GM21528 (cell line): ENCODE measurements around the gene STIP1.
"Not testable (repeated sequence)": the region's sequence is repeated elsewhere in the genome, so short reads cannot be mapped to it uniquely, and the experiment has no call there.

Experiments used
- ATAC-seq: cut with Tn5 transposase; IDR thresholded peaks from one replicate; pipeline ENCODE4 v1.9.1; 2021; ENCODE audit warnings: mild to moderate bottlenecking, moderate library complexity; ENCODE audit not compliant: unreplicated experiment, low FRiP score

STIP1 gene

DNA sequence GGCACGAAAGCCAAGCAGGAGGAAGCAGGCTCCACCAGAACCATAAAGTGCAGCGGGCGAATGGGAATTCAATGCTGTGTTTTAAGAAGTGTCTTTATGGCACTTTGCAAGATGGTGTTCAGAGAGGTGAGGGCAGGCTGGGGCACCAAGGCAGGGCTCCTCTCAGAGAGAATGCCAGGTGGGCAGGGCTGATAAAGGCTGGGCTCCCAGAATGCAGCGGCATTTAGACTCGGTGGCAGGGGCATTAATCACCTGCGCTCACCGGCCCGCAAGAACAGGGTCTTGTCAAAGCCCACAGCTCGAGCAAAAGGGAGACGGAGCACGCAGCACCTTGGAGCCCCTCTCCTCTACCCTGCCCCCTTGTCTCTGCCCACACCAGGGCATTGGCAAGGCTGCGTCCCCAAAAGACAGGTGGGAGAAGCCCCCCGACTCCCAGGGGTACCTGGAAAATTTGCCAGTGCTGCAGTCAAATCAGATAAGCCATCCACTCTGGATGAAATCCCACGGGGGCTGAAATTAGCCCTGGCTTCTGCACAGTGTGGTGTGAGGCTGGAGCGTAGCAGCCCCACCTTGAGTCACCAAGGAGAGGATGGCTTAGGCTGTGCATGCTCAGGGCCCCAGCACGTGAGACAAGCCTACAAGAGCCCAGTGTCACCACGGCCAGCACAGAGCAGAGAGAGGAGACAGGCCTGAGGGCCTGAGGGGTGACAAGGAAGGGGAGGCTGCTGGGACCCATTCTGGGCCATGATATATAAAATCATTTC lies 28.2 kb upstream of the STIP1 start:
- ATAC-seq: no peak

DNA sequence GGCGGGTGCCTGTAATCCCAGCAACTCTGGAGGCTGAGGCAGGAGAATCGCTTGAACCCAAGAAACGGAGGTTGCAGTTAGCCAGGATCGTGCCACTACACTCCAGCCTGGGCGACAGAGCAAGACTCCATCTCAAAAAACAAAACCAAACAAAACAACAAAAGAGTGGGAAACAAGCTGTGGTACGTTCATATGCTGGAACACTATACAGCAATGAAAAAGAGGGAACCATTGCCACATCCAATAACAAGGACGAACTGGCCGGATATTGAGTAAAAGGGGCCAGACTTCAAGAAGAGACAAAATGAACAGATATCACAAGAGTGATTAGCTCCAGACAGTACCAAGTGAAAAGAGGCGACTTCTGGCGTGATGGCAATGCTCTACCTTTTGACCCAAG lies 24.9 kb upstream of the STIP1 start:
- ATAC-seq: no peak

DNA sequence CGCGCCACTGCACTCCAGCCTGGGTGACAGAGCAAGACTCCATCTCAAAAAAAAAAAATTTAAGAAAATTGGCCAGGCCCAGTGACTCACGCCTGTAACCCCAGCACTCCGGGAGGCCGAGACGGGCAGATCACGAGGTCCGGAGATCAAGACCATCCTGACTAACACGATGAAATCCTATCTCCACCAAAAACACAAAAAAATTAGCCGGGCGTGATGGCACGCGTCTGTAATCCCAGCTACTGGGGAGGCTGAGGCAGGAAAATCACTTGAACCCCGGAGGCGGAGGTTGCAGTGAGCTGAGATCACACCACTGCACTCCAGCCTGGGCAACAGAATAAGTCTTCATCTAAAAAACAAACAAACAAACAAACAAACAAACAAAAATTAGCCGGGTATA lies 23.2 kb upstream of the STIP1 start:
- ATAC-seq: not testable (repeated sequence)

DNA sequence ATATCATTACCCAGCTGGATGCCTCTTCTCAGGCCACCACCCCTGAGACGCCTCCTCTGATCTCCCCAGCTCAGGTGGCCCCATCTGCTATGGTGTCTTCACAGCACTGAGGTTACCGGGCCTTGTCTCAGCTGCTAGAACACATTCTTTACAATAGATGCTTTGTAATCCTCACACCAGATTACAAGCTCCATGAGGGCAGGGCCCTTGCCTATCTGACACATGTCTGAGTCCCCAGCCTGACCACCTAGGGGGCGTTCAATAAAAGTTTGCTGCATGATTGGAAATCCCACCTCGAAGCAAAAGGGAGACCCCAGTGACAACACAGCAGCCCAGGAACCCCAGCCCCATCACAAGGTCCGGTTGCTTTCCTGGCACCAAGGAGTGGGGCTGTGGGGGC lies 22.0 kb upstream of the STIP1 start:
- no peak for ATAC-seq

DNA sequence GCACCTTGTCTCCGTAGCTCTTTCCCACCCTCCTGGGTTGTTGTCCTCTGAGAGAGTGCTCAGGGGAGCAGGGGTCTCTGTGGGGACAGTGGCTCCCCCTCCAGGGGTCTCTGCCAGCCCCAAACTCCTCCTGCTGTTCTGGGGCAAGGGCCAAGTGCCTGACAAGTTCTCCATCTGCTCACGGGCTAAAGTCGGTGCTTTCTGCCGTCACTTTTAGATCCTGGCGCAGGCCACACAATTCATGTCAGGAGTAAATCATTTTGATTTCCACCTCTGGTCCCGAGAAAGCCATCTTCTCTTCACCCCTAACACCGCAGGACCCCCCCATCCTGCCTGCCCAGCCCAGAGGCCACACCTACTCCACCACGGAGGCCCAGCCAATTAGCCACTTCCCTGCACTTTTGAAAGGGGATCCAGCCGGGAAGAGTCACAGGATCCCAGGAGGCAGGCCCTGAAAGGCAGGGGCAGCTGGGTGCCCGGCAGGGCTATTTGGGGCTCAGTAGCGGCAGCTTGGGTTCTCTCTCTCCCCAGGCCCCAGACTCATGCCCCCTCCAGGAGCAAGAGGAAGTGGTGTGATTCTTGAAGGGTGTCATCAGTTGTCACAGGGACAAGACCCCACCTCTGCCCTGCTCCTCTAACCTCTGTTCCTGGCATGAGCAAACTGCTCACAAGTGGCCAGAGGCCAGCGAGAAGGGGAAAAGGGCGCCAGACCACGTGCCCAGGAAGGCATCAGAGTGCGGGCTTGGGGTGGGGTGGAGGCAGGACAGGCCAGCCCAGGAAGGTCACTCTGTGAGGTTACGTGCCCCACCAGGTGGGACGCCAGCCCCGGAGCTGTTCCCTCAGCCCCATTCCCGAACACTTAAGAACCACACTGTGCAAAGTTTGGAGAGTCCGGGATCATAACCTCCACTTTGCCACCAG lies 21.3 kb upstream of the STIP1 start:
- no peak for ATAC-seq

DNA sequence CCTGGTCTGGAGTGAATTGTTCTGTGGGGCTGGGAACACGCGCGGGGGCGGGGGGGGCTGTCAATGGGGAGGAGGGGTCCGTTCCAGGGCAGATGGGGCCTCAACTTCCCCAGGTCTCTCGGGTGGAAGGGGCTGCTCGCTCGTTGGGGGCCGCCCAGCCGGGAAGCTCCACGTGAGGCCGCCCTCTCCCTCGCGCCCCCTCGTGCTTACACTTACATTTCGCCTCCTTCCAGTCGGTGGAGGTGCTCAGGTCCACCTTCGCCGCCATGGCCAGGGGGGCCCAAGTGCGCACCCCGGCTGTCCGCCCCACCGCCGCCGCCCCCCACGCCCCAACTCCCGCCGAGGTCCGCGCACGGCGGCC lies 20.5 kb upstream of the STIP1 start:
- ATAC-seq: no peak

DNA sequence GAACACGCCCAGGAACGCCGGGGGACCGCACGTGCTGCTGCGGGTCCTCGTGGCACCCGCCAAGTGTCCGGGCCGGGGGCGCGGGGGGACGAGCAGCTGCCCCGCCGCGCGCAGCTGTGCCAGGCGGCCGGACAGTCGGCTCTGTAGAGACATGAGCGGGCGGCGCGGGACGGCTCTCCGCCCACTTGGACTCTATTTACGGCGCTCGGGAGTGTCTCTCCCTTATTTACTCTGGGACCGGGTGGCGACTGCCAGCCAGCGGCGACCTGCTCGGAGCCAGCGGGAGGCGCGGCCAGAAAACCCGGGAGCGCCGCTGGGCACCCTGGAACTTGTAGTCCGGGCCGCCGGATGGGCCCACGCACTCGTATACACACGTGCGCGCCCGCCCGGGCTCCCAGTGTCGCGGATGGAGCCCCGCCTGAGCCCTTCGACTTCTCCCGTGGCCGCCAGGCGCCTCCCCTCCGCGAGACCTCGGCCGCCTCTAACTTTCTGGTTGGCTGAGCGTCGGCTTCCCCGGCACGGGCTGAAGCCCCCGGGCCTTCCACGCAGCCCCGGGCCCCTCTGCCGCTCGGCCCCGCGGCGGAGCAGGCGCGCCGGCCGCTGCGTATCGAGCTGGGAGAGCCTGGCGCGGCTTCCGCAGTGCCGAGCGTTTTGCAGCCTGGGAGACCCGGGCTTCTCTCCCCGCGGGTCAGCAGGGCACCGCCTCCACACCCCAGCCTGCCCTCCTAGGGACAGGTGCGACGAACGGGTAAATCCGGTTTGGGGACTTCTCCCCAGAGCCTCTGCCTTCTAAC lies 19.9 kb upstream of the STIP1 start, which contains the start of gene MACROD1:
Gene MACROD1 (minus strand): TSS at position 272 of the 794 bp plus-strand sequence. CDS start 119 bp downstream, at position 153.
- ATAC-seq: peak; percentile 75

DNA sequence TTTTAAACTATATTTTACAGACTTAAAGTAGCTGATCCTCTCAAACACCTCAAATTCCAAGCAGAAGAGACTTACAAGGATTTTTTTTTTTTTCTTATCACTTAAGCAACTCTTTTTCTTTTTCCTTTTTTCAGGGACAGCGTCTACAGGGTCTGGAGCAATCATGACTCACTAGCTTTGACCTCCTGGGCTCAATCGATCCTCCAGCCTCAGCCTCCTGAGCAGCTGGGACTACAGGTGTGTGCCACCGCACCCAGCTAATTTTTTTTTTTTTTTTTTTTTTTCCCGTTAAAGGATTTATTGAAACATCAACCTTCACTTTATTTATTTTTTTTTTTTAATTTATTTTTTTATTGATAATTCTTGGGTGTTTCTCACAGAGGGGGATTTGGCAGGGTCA lies 15.6 kb upstream of the STIP1 start:
- ATAC-seq: no peak

DNA sequence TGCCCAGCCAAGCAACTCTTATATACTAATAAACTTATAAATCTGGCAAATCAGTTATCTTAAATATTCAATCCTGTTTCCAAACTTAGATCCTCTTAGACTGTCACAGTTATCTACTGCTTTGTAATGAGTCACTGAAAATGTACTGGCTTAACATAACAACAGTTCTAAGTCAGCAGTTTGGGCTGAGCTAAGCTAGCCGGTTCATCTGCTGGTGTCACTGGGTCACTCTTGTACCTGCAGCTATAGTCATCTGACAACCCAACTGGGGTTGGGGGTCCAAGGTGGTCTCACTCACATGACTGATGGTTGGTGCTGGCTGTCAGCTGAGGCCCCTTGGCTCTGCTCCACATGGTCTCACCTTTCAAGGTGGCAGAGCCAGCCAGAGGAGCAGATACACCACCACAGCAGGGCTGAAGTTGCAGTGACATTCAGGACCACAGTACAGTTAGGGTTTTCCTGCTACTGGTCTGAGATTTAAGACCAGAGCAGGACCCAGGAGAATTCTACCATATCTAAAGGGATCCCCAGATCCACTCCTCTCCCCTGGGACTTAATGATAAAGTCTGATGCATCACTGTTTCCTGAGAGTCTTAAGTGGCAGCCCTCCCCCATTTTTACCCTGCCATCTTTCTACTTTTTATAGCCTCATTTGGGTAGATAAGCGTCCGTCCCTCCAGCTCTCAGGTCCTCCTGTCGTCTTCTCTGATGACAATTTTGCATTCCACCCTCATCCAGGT lies 12.2 kb upstream of the STIP1 start:
- ATAC-seq: no peak

DNA sequence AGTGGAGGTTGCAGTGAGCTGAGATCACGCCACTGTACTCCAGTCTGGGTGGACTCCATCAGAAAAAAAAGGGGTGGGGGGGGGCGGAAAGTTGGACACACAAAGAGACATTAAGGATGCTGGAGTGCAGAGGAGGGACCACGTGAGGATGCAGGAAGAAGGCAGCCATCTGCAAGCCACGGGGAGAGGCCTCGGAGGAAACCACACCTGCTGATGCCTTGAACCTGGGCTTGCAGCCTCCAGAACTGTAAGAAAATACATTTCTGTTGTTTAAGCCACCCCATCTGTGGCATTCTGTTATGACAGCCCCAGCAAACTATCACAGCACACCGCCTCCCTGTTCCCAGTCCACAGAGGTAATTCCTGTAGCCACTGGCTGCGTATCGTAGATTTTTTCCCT lies 9.2 kb upstream of the STIP1 start:
- no peak for ATAC-seq

DNA sequence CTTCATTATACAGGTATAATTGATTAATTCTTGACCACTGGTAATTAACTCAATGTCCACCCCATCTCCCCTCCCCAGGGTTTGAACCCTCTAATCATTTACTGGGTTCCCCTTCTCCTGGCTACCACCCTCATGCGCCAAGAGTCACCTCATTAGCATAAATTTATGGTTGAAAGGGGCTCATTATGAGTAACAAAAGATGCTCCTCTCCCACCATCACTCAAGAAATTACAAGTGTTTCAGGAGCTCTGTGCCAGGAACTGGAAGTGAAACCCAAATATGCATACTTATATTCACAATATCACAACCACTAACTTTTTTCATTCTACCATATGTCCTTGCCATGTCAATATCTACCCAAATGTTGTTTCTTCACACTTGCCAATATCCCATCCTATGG lies 7.8 kb upstream of the STIP1 start:
- no peak for ATAC-seq

DNA sequence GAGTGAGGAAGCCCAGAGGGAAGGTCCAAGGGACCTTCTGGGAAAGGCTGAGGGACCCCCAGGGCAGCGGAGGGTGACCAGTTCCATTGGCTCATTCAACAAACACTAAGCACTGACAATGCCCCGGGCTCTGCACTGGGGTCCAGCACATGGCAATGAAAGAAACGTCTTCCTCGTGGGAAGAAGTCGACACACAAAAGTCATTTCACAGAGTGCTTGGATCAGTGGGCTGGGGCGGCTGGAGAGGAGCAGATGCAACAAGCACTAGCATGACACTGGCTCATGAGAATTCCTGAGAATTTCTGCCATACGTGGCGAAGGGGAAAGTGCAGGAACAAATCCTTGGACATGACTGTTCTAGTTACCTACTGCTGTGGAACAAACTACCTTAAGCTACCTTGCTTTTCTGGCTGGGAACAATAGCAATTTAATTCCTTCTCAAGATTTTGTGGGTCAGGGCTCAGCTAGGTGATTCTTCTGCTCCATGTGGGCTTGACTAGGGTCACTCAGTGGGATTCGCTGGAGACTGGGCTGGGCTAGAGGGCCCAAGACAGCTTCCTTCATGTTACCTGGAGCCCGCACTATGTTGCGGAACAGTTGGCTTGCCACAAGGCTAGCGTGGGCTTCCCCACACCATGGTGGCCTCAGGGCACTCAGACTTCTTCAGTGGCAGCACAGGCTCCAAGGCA lies 6.9 kb upstream of the STIP1 start:
- no peak for ATAC-seq

DNA sequence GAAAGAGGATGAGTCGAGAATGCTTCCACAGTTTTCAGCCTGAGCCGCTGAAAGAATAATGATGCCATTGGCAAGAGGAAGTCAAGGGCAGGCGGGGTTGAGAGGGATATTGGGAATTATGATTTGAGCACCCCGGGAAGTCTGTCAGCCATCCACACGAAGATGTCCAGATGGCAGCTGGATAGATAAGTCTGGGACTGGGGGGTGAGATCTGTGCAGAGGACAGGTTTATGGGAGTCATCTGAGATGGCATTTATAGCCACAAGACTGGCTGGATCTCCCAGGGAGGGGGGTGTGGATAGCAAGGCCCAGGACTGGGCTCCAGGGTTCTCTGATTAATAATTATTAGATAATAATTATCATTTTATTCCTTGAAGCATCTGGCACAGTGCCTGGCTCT lies 5.1 kb upstream of the STIP1 start:
- ATAC-seq: no peak

DNA sequence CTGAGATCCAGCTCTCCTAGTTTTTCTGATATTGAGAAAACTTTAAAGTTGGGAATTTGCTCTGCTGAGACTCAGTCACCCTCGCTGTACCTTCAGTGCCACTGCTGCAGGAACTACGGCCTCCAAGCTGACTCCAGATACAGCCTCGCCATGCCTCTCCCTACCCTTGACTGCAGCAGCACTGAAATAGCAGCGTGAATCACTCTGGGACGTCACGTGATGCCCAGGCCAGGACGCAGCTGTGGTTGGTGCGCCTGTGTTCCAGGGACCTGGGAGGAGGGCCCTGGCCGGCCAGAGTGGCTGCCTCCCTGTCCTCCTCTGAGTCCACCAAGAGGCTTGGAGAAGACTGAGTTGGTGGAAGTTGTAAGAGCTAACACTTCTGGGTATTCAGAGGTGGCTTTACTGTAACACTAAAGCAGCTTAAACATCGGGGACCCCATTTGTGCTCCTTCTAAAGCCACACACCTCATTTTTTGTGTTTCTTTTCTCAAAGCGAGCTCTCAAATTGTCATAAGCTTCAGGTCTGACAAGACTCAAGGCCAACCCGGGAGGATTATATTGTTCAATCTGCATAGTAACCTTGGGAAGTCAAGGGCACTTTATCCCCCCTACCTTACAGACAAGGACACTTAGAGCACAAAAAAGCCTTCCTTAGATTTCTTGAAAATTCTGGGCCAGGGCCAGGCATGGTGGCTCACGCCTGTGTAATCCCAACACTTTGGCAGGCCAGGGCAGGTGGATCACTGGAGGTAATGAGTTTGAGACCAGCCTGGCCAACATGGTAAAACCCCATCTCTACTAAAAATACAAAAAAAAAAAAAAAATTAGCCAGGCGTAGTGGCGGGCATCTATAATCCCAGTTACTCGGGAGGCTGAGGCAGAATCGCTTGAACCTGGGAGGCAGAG lies 4.2 kb upstream of the STIP1 start:
- no peak for ATAC-seq

DNA sequence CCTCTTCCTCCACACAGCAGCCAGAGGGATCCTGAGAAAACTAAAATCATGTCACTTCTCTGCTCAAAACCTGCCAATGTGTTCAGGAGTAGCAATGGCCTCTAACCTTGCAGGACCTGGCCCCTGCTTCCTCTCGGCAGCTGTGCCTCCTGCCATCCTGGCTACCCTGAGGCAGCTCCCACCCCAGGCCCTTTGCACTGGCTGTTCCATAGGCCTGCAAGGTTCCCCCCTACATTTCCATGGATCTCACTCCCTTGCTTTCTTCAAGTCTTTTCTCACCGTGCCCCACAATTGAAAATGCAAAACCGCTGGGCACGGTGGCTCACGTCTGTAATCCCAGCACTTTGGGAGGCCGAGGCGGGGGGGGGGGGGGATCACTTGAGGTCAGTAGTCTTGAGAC lies 2.1 kb upstream of the STIP1 start:
- ATAC-seq: no peak

DNA sequence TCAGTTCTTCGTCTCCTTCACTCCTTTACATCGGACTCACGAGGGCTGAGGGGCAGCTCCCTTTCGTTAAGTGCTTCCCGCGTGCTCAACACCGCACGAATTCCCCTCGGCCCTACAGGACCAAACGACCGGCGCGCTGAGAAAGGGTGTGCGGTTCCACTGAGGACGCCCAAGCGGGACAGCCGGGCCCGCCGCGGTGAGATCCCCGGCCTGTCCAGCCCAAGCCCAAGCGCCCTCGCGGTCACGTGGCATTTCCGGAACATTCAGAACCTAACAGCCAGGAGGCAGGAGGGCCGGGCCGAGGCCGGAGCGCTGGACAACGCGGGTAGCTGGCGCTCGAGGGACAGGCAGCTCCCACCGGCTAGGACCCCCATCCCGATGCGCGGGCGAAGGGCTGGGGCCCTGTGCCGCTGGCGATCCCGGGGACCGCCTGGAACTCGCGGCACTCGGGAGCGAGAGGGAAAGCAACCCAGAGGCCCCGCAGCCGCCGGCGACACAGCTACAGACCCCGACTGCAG lies 737 bp upstream of the STIP1 start:
- ATAC-seq: peak; percentile 35

DNA sequence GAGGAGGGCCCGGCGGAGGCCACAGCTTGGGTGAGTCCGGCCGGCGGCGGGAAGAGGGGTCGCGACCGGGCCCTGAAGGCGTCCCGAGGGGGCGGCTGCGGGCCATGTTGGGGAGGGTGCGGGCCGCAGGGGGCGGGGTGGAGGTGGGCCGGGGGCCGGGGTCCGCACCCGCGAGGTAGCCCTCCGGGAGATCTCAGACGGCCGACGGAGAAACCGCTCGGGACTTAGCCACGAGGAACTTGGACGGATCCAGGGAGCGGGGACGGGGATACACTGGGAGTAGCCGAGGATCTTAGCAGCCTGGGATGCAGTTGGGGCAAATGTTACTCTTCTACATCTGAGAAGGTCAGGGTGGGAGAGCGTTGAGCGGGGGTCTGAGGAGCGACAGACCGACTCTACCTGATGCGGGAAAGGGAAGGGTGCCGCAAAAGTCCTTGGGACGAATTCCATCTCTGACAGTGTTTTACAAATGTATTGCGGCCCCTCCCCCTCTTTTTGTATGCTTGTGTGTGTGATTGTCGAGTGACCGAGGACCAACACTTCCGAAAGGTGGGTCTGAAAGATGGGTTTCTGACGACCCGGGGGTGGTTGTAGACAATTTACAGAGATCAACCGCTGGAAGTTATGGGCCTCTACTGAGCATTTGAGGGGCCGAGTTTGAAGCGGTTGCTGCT lies 658 bp downstream of the STIP1 start:
- no peak for ATAC-seq

DNA sequence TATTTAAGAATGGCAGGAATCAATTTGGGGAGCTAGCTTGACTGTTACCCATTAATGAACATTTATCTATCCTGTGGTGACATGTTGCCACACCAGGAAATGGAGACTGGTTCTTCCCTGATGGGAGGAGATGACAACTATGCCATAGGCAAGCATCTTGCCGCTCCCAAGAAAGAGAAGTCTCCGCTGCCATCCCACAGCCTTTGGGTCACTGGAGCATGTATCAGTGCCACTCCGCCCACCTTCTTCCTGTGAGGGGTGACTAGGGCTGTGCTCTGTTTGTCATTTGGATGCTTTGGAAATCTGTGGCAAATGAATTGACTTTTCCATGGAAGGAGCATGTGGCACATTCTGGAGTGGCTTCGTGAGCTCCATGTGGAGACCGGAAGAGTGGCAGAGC lies 6.5 kb downstream of the STIP1 start:
- ATAC-seq: no peak
